GM12891 (cell line): ENCODE results near the gene CALN1.

Source experiments
- DNase-seq: peaks from one replicate; pipeline ENCODE4 v3.0.0; 2011; ENCODE audit warnings: low spot score; ENCODE audit not compliant: insufficient read length
- FAIRE-seq: peaks from 2 replicates; lab custom pipeline; 2011; peaks lifted over from hg19 to GRCh38; lab: Jason Lieb, UNC
- PAX5 ChIP-seq: IDR thresholded peaks from 2 replicates; pipeline ENCODE4 v1.6.1; 2011; ENCODE audit warnings: low read length, moderate library complexity, mild to moderate bottlenecking; ENCODE audit not compliant: insufficient read depth, severe bottlenecking
- POLR2A ChIP-seq: IDR thresholded peaks from 2 replicates; pipeline ENCODE4 v1.6.1; 2011; ENCODE audit warnings: low read depth, low read length, control low read depth
- POLR2AphosphoS5 ChIP-seq: IDR thresholded peaks from 2 replicates; pipeline ENCODE4 v1.6.1; 2011; ENCODE audit warnings: low read depth, low read length, control low read depth
- POU2F2 ChIP-seq: IDR thresholded peaks from 2 replicates; pipeline ENCODE4 v1.6.1; 2011; ENCODE audit warnings: low read depth, mild to moderate bottlenecking, control low read depth, low read length, moderate library complexity
- SPI1 ChIP-seq: IDR thresholded peaks from 2 replicates; pipeline ENCODE4 v1.6.1; 2011; ENCODE audit warnings: low read depth, low read length, control low read depth
- TAF1 ChIP-seq: IDR thresholded peaks from 2 replicates; pipeline ENCODE4 v1.6.1; 2011; ENCODE audit warnings: low read depth, low read length, control low read depth

Gene CALN1

DNA sequence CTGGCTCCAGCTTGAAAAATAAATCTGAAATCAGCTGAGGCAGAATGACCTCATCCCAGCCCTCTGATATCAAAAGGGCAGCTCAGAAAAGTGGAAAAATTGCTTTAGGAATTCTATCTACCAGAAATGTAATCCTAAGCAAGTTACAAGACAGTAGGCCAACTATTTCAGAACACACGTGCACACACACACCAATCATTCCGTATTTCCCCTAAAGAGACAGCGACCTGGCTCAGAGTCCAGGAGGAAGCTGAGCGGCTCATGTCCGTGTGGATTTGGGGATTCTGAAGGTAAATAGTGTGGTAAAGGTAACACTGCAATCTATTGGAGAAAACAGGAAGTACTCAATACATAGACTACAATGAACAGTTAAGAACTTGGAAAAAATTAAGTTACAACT is 288.2 kb downstream of the CALN1 start:
- DNase-seq, result no peak
- no peak for TF ChIP-seq POLR2A
- no peak for TF ChIP-seq POLR2AphosphoS5
- TF ChIP-seq TAF1, result no peak
- no peak for TF ChIP-seq POU2F2
- TF ChIP-seq PAX5, result no peak
- TF ChIP-seq SPI1, result no peak
- FAIRE-seq, result no peak

DNA sequence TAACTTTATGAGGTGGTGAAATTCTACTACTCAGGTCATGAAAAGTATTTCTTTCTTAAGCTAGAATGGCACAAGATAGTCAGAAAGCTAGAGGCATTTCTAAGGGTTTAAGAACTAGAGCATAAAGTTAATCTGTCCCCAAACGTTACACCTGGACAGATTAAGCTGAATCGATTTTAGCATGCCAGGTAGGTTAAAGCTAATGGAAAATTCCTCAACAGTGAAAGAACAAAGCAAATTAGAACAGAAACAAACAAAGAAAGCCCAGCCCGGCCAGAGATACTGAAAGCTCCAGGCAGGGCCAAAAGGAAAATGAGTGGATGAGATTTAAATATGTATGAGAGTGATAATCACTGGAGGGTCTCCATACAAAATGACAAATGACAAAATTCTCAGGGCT is 293.8 kb downstream of the CALN1 start:
- no peak for TF ChIP-seq POLR2A
- no peak for TF ChIP-seq PAX5
- TF ChIP-seq SPI1, result no peak
- no peak for TF ChIP-seq POU2F2
- TF ChIP-seq TAF1, result no peak
- no peak for TF ChIP-seq POLR2AphosphoS5
- DNase-seq (no peak), FAIRE-seq (no peak)

GRCh38 chr7:72114129-72114528 is 298.0 kb downstream of the CALN1 start:
- TF ChIP-seq TAF1 (no peak), POLR2AphosphoS5 (no peak), PAX5 (no peak), POLR2A (no peak), POU2F2 (no peak), SPI1 (no peak)
- FAIRE-seq (no peak), DNase-seq (no peak)

- FAIRE-seq (no peak), DNase-seq (no peak)
- TF ChIP-seq PAX5 (no peak), SPI1 (no peak), POLR2AphosphoS5 (no peak), POU2F2 (no peak), POLR2A (no peak), TAF1 (no peak)
Observed at GRCh38 chr7:72112992-72113391, 299.1 kb downstream of the CALN1 start.

DNA sequence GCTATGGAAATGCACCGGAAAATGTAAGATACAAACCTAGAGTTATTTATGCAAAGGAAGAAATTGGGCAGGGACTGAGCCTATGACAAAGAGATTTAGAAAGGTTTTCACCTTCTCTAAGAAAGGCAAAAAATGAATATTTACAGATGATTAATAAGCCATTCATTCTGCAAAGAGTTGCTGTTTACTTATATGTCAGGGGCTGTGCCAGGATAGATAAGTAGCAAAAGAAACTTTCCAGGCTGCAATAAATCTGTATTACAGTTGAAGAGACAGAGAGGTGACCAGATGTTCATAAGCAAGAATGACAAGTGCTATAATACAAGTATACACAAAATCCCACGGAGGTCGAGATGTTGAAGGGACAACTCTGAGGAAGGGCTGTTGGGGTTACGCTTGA is 299.6 kb downstream of the CALN1 start:
- TF ChIP-seq POLR2A (no peak), POU2F2 (no peak), TAF1 (no peak), SPI1 (no peak), POLR2AphosphoS5 (no peak)
- DNase-seq (no peak), FAIRE-seq (no peak)

GRCh38 chr7:72111086-72111485 is 301.1 kb downstream of the CALN1 start:
- no peak for TF ChIP-seq POLR2AphosphoS5
- TF ChIP-seq SPI1, result no peak
- TF ChIP-seq PAX5, result no peak
- TF ChIP-seq POLR2A, result no peak
- TF ChIP-seq POU2F2, result no peak
- TF ChIP-seq TAF1, result no peak
- DNase-seq (no peak), FAIRE-seq (no peak)

GRCh38 chr7:72109566-72109965 is 302.6 kb downstream of the CALN1 start:
- FAIRE-seq (no peak), DNase-seq (no peak)
- no peak for TF ChIP-seq PAX5
- TF ChIP-seq POLR2AphosphoS5, result no peak
- TF ChIP-seq POLR2A, result no peak
- no peak for TF ChIP-seq TAF1
- TF ChIP-seq SPI1, result no peak
- TF ChIP-seq POU2F2, result no peak

DNA sequence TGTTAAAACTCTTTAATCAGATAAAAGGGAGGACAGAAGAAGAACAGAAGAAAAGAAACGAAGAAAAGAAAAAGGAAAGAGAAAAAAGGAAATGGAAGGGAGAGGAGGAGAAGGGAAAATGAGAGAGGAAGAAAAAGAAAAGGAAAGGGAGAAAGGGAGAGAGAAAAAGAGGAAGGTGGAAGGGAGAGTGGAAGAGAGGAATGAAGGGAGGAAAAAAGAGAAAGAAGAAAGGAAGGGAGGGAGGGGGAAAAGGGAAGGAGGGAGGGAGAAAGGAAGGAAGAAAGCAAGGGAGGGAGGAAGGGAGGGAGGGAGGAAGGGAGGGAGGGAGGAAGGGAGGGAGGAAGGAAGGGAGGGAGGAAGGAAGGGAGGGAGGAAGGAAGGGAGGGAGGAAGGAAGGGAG is 305.7 kb downstream of the CALN1 start:
- FAIRE-seq (no peak), DNase-seq (no peak)
- TF ChIP-seq POLR2AphosphoS5 (no peak), POLR2A (no peak), TAF1 (no peak), POU2F2 (no peak), SPI1 (no peak)

GRCh38 chr7:72101444-72101843 is 310.7 kb downstream of the CALN1 start:
- no peak for FAIRE-seq
- no peak for DNase-seq
- TF ChIP-seq TAF1 (no peak), POLR2A (no peak), POU2F2 (no peak), SPI1 (no peak), PAX5 (no peak), POLR2AphosphoS5 (no peak)

- TF ChIP-seq SPI1, result no peak
- no peak for TF ChIP-seq PAX5
- TF ChIP-seq POLR2A, result no peak
- TF ChIP-seq POLR2AphosphoS5, result no peak
- no peak for TF ChIP-seq POU2F2
- no peak for TF ChIP-seq TAF1
- FAIRE-seq, result no peak
- no peak for DNase-seq
Observed at GRCh38 chr7:72099784-72100183, 312.4 kb downstream of the CALN1 start.
